ENCODE results near the gene CEP95. TPM values are rescaled to one million over a fixed set of nuclear protein-coding genes. Genes with fewer than 3 reads are reported as not detected.

CEP95 gene
- total RNA-seq, 3 donors from 2014 or later, result 37.1 to 50.8 (median 43.3) TPM

DNA sequence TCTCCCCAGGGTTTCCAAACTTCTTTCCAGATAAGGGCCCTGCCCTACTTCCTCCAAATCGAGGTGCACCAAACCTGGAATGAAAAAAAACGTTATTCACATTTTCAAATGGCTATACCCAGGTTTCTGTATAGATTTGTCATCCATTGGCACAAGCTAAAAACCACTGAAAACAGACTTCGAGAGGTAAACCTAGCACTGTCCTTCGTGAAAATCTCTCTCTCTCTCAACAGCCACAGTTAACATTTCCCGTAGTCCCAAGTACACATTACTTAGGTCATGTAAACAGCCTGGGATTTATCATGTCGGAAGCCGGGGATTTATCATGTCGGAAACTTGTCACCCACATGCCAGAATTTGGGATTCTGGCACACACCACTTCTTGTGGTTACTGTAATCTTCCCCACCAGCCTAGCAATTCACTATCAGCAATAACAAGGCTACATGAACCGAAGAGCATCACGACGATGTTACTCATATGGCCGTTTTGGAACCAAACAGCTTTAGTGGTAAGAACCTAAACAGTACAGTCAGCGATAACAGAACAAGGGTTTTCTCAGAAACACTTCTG is 1.9 kb upstream of the CEP95 start:
- H3K9me3 ChIP-seq, result no peaks in the 10 kb centered on the region
- peak overlapping the region; percentile 99 for H3K4me3 ChIP-seq
- intact Hi-C loops (cut with DNase I, micrococcal nuclease), result no loop called here
- ATAC-seq (no peak), DNase-seq (no peak)
- TF ChIP-seq, protein P1, sequence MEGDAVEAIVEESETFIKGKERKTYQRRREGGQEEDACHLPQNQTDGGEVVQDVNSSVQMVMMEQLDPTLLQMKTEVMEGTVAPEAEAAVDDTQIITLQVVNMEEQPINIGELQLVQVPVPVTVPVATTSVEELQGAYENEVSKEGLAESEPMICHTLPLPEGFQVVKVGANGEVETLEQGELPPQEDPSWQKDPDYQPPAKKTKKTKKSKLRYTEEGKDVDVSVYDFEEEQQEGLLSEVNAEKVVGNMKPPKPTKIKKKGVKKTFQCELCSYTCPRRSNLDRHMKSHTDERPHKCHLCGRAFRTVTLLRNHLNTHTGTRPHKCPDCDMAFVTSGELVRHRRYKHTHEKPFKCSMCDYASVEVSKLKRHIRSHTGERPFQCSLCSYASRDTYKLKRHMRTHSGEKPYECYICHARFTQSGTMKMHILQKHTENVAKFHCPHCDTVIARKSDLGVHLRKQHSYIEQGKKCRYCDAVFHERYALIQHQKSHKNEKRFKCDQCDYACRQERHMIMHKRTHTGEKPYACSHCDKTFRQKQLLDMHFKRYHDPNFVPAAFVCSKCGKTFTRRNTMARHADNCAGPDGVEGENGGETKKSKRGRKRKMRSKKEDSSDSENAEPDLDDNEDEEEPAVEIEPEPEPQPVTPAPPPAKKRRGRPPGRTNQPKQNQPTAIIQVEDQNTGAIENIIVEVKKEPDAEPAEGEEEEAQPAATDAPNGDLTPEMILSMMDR (IDR thresholded peaks at IDR 0.05), result no peak
- peaks cover 38% of the 10 kb centered on the region for H3K4me1 ChIP-seq (ENCODE audit: low read depth)
- H3K36me3 ChIP-seq (ENCODE audit: low read depth), result peaks cover 39% of the 10 kb centered on the region

DNA sequence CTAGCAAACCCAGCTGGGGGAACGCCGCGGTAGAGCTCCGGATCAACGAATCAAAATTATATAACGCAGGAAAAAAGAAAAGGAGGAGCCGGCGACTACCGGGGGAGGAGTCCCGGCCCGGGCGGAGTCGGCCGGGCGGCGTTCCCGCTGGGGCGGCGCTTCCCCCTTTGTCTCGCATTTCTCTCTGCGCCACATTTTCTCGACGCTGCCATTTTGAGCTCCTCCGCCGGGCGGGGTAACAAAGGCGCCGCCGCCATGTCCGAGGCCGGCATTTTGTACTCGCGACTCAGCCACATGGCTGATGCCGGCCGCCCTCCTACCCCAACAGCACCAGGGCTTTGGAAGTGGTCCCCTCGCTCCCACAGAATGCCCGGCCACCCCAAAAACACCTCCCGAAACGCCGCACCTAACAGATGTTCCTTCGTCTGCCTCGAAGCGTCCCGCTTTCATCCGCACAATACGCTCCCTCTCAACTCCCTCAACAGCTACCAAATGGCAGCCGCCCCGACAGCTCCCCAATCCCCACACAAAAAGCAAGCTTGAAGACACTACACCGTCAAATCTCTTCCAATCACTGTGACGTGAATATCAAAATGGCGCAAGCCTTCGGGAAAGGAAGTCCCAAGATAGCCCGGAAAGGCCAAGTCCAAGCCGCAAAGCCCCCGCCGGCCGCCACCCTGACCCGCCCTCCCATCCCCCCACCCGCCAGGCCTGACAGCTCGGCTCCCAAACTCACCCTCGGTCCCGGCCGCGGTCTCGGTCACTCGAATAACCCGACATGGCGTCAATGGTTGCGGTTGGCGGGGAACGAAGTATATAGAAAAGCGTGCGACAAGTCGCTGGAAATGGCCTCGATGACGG is 1.2 kb upstream of the CEP95 start:
- peaks cover 33% of the 10 kb centered on the region for H3K4me1 ChIP-seq (ENCODE audit: low read depth)
- ATAC-seq (peak; percentile 66), DNase-seq (peak; percentile 93 to 94 (median 94))
- intact Hi-C loops (cut with DNase I, micrococcal nuclease), result no loop called here
- H3K4me3 ChIP-seq, result peak overlapping the region; percentile 99
- TF ChIP-seq, protein P1 (IDR thresholded peaks at IDR 0.05), result no peak
- H3K9me3 ChIP-seq, result no peaks in the 10 kb centered on the region
- peaks cover 39% of the 10 kb centered on the region for H3K36me3 ChIP-seq (ENCODE audit: low read depth)

DNA sequence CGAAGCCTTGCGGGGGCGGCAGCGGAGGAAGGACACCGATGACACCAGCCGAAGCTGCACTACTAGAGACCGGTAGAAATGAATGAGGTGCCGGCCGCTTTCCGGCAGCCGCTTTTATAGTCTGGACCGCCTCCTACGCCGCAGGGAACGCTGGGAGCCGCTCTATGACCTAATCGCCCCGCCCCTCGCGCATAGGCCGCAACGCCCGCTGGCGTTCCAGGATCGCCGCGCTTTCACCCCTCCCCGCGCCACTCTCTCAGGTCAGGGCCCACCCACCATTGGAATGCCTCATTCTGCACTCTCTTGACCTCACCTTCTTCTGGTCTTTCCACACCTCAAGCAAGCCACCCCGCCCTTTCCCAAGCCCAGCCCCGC is 589 bp upstream of the CEP95 start, which contains the start of gene DDX5:
Gene DDX5, minus strand, starts transcription at position 89 of the 375 bp plus-strand sequence. CDS start 170 bp downstream, outside the sequence.
- DNase-seq (peak; percentile 98 to 99 (median 99)), ATAC-seq (peak; percentile 88)
- Histone ChIP-seq H3K36me3 (ENCODE audit: low read depth) (peaks cover 34% of the 10 kb centered on the region), H3K4me3 (peak within 1 kb of the TSS; percentile 99), H3K4me1 (ENCODE audit: low read depth) (peaks cover 28% of the 10 kb centered on the region), H3K9me3 (no peaks in the 10 kb centered on the region)
- intact Hi-C loops (cut with DNase I, micrococcal nuclease), result no loop called here
- TF ChIP-seq, protein P1 (IDR thresholded peaks at IDR 0.05), result no peak

DNA sequence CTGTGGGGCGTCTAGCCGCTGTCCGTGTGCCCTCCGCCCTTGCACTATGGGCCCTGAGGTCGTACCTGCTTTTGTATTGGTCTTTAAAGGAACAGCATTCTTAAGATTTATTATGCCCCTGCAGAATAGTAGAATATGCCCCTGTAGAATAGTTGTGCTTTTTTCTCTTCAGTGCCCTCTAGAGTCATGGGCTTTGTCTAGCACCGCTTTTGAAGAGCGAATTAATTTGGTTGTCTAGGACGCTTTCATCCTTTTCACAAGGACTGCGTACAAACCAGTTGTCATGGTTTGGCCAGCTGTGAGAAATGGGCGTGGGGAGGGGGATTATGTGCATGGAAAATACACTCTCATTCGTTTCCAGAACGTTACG is 621 bp downstream of the CEP95 start:
- DNase-seq (peak in 1 of 3 donors; percentile 43), ATAC-seq (peak; percentile 30)
- TF ChIP-seq, protein P1 (IDR thresholded peaks at IDR 0.05), result peak; percentile 8
- intact Hi-C loops (cut with DNase I, micrococcal nuclease), result no loop called here
- H3K36me3 ChIP-seq (ENCODE audit: low read depth), result peaks cover 22% of the 10 kb centered on the region
- no peaks in the 10 kb centered on the region for H3K9me3 ChIP-seq
- H3K4me3 ChIP-seq, result peak overlapping the region; percentile 99
- peaks cover 28% of the 10 kb centered on the region for H3K4me1 ChIP-seq (ENCODE audit: low read depth)

DNA sequence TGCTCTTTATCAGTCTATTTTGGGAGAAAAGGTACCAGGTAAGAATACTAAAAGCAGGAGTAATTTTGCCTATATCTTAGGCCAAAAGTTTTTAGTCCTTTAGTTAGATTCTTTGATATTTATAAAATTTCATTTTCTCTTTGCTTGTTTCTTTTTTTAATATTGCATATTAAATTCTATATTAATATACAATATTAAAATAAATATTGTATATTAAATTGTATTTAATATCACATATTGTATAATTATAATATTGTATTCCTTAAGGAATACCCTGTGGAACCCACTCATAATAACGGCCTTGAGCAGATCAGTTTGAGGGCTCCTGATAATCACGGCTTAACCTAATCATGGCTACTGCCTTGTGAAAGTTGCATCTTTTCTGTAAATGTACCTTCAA is 1.9 kb downstream of the CEP95 start:
- Histone ChIP-seq H3K4me3 (no peak overlapping the region), H3K36me3 (ENCODE audit: low read depth) (peaks cover 14% of the 10 kb centered on the region)
- ATAC-seq, result no peak

More for the DNA sequence above, 1.9 kb downstream of the CEP95 start:
- no peaks in the 10 kb centered on the region for H3K9me3 ChIP-seq
- DNase-seq, result no peak
- peaks cover 21% of the 10 kb centered on the region for H3K4me1 ChIP-seq (ENCODE audit: low read depth)
- intact Hi-C loops (cut with DNase I, micrococcal nuclease), result no loop called here
- TF ChIP-seq, protein P1 (IDR thresholded peaks at IDR 0.05), result no peak
